Suppressor macrophage treated with lipopolysaccharide for 4 hours (primary cell): Measurements from ENCODE around the gene NR5A1.

Experiments used
- DNase-seq: peaks from one replicate; pipeline ENCODE4 v3.0.0-alpha.2; 2020

Gene NR5A1

GRCh38 chr9:124506931-124507879 lies at the start of gene NR5A1:
Gene NR5A1 (minus strand): TSS chr9:124507399. CDS start chr9:124503395, 4,004 bp downstream.
- no peak for DNase-seq

- no peak for DNase-seq
These were observed 47.8 kb upstream of the NR5A1 start for GRCh38 chr9:124555043-124555442.

DNA sequence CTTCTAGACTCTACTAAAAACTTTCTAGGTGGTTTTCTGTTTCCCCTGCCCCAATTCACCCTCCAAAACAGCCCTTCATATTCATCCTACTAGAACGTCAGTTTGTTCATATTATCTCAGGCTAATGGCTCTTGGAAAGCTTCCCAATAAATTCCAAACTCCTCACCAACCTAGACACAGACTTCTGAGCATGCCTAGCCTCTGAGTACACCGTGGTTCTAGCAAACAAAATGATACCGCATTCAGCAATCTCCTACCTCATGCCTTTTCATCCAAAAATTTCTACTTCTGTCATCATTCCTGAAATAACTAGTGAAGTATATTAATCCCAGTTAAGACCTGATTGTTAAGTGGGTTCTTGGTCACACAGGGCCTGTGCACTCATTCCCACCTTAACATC lies 46.5 kb upstream of the NR5A1 start:
- no peak for DNase-seq

DNA sequence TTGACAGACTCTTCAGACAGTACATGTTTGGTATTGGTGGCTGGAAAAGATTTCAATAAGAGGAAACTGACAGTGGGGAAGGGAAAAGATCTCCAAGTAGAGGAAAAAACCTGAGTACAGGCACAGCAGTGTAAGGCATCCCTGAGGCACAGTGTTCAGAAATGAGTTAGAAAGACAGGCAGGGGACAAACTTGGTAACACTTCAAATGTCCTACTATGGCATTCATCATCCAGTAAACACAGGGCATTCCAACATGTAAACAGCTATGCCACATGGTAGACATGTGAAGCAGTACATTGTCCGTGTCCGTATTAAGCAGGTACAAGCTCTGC lies 45.0 kb upstream of the NR5A1 start:
- DNase-seq, result no peak

DNA sequence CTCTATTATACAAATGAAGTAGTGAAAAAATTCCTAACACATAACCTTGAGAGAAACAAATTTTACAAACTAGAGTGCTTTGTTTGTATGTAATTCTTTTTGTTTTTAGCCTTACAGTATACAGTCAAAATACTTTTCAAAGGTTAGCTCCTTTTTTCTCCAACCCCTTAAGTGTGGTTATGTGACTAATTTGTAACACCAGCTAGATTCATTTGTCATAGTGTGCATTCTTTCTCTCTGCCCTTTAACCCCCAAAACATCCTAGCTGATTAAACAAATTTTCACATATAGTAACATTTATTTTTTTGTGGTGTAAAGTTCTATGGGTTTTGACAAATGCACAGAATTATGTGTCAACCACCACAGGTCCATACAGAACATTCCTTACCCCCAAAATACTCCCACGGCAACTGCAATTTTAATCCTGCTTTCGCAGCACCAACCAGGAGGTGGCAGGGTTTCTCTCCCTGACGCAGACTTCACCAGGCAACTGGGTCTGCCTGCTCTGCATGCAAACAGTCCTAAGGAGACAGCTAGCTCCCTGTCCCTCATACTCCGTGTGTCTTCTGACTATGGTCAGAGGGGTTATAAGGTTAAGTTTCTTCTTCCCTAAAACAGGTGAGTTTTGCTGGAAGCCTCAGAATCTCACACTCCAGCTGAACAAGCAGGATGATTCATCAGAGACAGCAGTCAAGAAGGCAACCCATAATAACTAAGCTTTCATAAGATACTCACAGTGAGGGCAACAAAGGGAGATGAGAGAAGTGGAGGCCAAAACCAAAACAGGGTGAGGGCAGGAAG lies 44.5 kb upstream of the NR5A1 start:
- DNase-seq, result peak; percentile 22

DNA sequence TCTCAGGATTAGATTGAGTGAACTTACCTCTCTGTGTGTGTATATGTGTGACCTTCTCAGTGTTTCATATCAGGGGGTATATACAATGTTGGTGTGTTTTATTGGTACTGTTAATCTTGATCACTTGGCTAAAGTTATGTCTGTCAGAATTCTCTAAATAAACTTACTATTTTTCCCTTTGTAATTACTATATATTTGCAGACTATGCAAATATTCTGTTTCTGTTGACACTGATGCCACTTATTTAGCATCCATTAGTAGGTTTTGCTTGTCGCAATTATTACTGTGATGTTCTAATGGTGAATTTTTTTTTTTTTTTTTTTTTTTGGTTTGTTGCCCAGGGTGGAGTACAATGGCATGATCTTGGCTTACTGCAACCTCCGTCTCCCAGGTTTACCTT lies 42.9 kb upstream of the NR5A1 start:
- DNase-seq, result no peak

DNA sequence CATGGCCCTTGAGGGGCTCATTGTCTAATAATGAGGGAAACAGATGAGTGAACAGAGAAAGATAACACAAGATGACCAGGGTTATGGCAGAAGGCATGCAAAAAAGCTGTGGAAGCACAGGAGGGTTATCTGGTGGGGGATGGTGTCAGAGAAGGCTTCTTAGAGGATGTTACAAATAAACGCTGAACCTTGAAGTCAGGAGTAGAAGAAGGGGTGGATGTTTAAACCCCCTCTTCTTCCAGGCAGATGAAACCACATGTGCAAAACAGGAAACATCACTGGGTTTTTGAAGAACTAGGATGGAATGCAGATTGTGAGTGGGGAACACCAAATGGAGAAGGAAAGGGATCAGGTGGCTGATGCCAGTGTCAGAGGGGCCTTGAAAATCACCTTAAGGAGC lies 41.8 kb upstream of the NR5A1 start:
- DNase-seq, result no peak

DNA sequence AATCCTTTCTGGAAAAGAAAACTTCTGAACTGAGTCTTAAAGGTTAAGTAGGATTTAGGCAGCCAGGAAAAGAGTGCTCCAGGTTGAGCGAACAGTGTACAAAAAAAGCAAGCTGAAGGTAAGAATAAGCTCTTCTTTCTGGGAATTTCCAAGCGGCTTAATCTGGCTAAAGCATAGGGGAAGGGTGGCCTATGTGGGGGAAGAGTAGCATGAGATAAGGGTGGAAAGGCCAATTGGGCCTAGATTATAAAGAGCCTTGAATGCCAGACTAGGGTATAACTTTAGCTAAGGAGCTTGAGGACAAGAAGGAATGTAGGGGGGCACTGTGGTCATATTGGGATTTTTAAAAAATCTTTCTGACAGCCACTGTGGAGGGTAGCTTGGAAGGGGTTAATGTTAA lies 37.3 kb upstream of the NR5A1 start:
- no peak for DNase-seq

DNA sequence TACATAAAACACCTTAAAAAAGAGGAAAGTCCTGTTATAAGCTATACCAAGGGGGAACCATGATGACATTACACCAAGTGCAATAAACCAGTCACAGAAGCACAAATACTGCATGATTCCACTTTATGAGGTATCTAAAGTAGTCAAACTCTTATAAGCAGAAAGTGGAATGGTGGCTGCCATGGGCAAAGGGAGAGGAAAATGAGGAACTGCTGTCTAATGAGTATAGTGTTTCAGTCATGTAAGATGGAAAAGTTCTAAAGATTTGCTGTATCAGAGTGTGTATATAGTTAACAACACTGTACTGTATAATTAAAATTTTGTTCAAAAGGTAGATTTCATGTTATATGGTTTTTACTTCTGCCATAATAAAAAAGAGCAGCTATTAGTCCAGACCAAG lies 34.6 kb upstream of the NR5A1 start:
- no peak for DNase-seq

DNA sequence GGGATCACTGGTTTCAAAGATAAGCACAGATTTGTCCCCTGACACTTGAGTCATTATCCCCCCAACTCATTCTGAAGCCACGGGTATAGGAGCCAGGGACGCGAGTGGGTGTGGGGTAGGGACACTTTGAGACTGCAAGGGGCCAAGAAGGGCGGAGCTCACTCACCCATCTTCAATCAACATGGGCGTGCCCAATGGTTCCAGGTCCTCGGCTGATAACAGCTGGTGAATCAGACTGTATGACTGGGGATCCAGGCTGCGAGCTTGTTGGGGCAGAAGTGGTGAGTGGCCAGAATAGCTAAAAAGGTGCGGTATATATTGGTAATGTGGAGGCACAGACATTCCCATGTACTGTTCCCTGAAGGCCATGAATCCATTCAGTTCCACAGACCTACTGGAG lies 30.7 kb upstream of the NR5A1 start:
- no peak for DNase-seq

- no peak for DNase-seq
These were observed 28.6 kb upstream of the NR5A1 start for GRCh38 chr9:124535846-124536245.

GRCh38 chr9:124532897-124533296 lies 25.7 kb upstream of the NR5A1 start:
- DNase-seq, result no peak

DNA sequence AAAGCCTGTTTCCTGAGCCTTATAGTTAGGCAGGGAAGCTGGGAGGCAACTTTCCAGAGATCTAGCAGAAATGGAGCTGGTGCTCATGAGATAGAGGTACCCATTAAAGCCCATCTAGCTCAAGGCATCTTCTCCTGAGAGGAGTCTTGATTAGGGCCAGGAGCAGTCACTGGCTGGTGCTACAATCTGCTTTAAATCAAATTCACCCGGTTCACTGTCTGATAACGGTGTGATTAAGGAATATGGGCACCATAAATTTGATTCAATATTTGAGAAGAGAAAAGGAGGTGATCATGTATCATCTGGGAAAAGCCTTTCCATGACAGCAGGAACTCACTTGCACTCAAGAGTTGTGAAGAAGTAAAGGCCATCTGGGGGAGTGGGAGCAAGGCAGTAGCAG lies 23.9 kb upstream of the NR5A1 start:
- no peak for DNase-seq

GRCh38 chr9:124530246-124530645 lies 23.0 kb upstream of the NR5A1 start:
- DNase-seq, result no peak

DNA sequence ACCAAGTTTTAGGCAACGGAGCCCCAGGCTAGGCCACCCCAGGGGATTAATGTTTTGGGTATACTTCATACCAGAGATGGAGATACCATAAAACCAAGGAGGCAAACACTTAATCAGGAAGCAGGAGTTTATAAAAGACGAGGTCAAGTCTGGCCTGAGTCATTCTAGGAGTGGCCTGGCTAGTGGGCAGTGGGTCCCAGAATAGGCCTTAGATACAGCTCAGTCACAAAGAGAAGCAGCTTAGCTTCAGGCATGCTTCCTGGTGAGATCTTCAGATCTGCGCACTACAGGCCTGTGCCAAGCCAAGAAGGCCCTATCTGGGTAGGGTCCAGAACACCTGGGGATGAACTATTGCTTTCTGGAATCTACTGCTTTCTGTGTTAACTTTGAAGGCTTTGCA lies 20.6 kb upstream of the NR5A1 start:
- DNase-seq, result no peak

DNA sequence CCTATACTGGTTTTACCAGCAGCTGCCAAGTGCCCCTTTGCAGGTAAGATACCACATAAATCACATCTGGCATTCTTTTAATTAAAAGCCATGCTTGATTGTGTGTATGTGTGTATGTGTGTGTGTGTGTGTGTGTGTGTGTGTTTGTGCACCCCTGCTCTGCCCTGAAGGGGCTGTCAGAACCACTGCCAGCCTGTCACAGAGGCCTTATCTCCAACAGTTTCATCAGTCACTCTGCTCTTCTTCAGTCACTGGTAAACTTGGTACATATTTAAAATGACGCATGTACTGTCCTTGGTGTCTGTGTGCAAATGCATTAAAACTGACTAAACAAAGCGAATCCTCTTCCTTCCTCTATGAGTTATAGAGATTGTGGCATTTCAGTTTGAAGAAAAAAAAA lies 19.0 kb upstream of the NR5A1 start:
- no peak for DNase-seq

DNA sequence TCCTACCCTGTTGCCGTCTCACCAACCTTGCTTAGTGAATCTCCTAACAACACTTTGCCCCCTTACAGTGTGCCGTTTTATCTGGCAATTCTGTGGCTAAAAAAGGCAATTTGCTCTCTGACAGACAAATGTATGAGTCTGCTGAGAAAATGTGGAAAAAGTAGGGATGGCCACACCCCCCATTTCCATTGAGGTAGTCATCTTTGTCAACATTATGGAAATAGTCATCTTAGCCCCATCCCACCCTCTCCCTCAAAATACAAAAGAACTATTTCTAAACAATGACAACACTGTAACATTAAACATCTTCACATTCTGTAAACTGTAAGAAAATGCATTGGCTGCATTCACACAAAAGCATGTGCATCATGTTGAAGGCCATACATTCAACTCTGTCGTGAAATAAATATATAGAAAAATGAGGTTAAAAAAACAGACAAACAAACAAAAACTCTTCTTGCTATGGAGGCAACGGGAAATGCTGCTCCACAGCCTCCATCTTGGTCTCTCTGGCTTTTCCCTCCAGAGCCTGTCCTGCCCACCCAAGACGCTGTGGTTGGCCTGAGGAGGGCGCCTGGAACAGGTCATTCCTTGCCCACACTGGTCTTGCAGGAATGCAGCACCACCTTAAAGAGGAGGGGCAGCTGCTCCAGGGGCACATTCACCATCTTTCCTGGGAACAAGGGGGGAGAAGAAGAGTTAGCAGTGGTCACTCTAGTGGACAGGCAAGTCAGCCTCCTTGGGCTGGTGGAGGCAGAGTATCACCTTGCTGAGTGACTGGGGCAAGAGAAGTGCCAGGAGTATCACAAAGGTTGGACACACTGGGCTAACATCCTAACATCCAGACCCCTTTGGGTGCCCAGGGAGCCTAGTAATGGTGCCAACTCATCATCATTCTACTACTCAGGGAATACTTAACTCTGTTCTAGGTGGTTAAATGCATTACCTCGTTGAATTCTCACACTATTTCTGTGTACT lies 15.2 kb upstream of the NR5A1 start:
- no peak for DNase-seq

- no peak for DNase-seq
These were observed 13.9 kb upstream of the NR5A1 start for GRCh38 chr9:124521142-124521541.

- DNase-seq, result no peak
These were observed 13.0 kb upstream of the NR5A1 start for GRCh38 chr9:124520206-124520596.

- DNase-seq, result no peak
These were observed 10.9 kb upstream of the NR5A1 start for GRCh38 chr9:124518116-124518515.

- no peak for DNase-seq
These were observed 10.4 kb upstream of the NR5A1 start for GRCh38 chr9:124517600-124517999.

GRCh38 chr9:124514874-124515273 lies 7.7 kb upstream of the NR5A1 start:
- no peak for DNase-seq

- no peak for DNase-seq
These were observed 6.9 kb upstream of the NR5A1 start for GRCh38 chr9:124514125-124514524.
